Measurements from ENCODE around the gene CAMK2B. TPM values are rescaled to one million over a fixed set of nuclear protein-coding genes. Genes with fewer than 3 reads are reported as not detected.

The CAMK2B gene
- total and polyA plus RNA-seq, 2 of the 13 experiments (the other 11 are each of a cell fraction or from before 2014, with no cell fraction given) = 0.27 to 0.48 TPM

DNA sequence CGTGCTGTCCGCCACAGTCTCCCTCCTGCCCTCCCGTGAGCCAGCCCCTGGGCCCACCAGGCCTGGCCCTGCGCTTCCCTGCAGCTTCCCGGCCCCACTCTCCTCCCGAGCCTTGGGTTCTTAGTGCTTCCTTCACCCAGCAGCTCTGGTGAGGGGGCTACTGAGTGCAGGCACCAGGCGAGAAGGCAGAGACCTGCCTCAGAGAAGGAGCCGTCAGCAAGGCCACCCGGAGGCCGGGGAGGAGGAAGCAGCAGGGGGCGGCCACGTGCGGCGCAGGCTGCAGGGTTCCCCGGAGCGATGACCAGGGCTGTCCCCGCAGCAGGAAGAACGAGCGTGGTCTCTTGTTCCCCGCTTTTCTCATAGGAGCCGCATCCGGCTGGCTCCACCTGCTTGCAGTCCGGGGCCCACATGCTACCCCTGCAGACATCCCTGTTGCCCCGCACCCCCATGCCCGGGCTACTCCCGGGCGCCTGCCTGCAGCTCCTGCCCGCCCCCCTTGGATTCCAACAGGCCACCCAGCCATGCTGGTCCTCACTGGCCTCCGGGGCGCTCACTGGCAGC, 104.1 kb downstream of the CAMK2B start (continued):
- TF ChIP-seq, protein P1, sequence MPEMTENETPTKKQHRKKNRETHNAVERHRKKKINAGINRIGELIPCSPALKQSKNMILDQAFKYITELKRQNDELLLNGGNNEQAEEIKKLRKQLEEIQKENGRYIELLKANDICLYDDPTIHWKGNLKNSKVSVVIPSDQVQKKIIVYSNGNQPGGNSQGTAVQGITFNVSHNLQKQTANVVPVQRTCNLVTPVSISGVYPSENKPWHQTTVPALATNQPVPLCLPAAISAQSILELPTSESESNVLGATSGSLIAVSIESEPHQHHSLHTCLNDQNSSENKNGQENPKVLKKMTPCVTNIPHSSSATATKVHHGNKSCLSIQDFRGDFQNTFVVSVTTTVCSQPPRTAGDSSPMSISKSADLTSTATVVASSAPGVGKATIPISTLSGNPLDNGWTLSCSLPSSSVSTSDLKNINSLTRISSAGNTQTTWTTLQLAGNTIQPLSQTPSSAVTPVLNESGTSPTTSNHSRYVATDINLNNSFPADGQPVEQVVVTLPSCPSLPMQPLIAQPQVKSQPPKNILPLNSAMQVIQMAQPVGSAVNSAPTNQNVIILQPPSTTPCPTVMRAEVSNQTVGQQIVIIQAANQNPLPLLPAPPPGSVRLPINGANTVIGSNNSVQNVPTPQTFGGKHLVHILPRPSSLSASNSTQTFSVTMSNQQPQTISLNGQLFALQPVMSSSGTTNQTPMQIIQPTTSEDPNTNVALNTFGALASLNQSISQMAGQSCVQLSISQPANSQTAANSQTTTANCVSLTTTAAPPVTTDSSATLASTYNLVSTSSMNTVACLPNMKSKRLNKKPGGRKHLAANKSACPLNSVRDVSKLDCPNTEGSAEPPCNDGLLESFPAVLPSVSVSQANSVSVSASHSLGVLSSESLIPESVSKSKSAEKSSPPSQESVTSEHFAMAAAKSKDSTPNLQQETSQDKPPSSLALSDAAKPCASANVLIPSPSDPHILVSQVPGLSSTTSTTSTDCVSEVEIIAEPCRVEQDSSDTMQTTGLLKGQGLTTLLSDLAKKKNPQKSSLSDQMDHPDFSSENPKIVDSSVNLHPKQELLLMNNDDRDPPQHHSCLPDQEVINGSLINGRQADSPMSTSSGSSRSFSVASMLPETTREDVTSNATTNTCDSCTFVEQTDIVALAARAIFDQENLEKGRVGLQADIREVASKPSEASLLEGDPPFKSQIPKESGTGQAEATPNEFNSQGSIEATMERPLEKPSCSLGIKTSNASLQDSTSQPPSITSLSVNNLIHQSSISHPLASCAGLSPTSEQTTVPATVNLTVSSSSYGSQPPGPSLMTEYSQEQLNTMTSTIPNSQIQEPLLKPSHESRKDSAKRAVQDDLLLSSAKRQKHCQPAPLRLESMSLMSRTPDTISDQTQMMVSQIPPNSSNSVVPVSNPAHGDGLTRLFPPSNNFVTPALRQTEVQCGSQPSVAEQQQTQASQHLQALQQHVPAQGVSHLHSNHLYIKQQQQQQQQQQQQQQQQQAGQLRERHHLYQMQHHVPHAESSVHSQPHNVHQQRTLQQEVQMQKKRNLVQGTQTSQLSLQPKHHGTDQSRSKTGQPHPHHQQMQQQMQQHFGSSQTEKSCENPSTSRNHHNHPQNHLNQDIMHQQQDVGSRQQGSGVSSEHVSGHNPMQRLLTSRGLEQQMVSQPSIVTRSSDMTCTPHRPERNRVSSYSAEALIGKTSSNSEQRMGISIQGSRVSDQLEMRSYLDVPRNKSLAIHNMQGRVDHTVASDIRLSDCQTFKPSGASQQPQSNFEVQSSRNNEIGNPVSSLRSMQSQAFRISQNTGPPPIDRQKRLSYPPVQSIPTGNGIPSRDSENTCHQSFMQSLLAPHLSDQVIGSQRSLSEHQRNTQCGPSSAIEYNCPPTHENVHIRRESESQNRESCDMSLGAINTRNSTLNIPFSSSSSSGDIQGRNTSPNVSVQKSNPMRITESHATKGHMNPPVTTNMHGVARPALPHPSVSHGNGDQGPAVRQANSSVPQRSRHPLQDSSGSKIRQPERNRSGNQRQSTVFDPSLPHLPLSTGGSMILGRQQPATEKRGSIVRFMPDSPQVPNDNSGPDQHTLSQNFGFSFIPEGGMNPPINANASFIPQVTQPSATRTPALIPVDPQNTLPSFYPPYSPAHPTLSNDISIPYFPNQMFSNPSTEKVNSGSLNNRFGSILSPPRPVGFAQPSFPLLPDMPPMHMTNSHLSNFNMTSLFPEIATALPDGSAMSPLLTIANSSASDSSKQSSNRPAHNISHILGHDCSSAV (CRISPR knock-in tag; IDR thresholded peaks at IDR 0.05; ENCODE audit: borderline replicate concordance) = no peak
- no peak for TF ChIP-seq MTA3 (CRISPR knock-in tag; IDR thresholded peaks at IDR 0.05)
- no peak for TF ChIP-seq SRSF4 (IDR thresholded peaks at IDR 0.05; ENCODE audit: low read depth, low read length, poor library complexity, severe bottlenecking)
- TF ChIP-seq, protein P2, sequence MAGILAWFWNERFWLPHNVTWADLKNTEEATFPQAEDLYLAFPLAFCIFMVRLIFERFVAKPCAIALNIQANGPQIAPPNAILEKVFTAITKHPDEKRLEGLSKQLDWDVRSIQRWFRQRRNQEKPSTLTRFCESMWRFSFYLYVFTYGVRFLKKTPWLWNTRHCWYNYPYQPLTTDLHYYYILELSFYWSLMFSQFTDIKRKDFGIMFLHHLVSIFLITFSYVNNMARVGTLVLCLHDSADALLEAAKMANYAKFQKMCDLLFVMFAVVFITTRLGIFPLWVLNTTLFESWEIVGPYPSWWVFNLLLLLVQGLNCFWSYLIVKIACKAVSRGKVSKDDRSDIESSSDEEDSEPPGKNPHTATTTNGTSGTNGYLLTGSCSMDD (CRISPR knock-in tag; IDR thresholded peaks at IDR 0.05) = peak; percentile 91; the same call in 1 of the 2 replicates
- TF ChIP-seq CBFB (CRISPR knock-in tag; IDR thresholded peaks at IDR 0.05) = no peak
- peak; percentile 86 for TF ChIP-seq SALL1 (CRISPR knock-in tag; IDR thresholded peaks at IDR 0.05)
- no peak for TF ChIP-seq ZNF382 (CRISPR knock-in tag; IDR thresholded peaks at IDR 0.05; ENCODE audit: borderline replicate concordance)
- no peak for TF ChIP-seq REXO4 (CRISPR knock-in tag; IDR thresholded peaks at IDR 0.05; ENCODE audit: borderline replicate concordance)
- TF ChIP-seq NFE2L2 (IDR thresholded peaks at IDR 0.05; ENCODE audit: low read length) = no peak
- TF ChIP-seq, protein P3, sequence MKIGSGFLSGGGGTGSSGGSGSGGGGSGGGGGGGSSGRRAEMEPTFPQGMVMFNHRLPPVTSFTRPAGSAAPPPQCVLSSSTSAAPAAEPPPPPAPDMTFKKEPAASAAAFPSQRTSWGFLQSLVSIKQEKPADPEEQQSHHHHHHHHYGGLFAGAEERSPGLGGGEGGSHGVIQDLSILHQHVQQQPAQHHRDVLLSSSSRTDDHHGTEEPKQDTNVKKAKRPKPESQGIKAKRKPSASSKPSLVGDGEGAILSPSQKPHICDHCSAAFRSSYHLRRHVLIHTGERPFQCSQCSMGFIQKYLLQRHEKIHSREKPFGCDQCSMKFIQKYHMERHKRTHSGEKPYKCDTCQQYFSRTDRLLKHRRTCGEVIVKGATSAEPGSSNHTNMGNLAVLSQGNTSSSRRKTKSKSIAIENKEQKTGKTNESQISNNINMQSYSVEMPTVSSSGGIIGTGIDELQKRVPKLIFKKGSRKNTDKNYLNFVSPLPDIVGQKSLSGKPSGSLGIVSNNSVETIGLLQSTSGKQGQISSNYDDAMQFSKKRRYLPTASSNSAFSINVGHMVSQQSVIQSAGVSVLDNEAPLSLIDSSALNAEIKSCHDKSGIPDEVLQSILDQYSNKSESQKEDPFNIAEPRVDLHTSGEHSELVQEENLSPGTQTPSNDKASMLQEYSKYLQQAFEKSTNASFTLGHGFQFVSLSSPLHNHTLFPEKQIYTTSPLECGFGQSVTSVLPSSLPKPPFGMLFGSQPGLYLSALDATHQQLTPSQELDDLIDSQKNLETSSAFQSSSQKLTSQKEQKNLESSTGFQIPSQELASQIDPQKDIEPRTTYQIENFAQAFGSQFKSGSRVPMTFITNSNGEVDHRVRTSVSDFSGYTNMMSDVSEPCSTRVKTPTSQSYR (CRISPR knock-in tag; IDR thresholded peaks at IDR 0.05; ENCODE audit: borderline replicate concordance) = 0 out of 2 replicates have a peak, but pooled peaks have one; percentile 39
- no peak for TF ChIP-seq PAWR (CRISPR knock-in tag; IDR thresholded peaks at IDR 0.05; ENCODE audit: borderline replicate concordance)
